ENCODE data around the gene USP31. TPM values are rescaled to one million over a fixed set of nuclear protein-coding genes. Genes with fewer than 3 reads are reported as not detected.
"Not testable (repeated sequence)": the region's sequence is repeated elsewhere in the genome, so short reads cannot be mapped to it uniquely, and the experiment has no call there.

Gene USP31
- total and polyA plus RNA-seq, 2 donors: 2.6 to 3.7 TPM

DNA sequence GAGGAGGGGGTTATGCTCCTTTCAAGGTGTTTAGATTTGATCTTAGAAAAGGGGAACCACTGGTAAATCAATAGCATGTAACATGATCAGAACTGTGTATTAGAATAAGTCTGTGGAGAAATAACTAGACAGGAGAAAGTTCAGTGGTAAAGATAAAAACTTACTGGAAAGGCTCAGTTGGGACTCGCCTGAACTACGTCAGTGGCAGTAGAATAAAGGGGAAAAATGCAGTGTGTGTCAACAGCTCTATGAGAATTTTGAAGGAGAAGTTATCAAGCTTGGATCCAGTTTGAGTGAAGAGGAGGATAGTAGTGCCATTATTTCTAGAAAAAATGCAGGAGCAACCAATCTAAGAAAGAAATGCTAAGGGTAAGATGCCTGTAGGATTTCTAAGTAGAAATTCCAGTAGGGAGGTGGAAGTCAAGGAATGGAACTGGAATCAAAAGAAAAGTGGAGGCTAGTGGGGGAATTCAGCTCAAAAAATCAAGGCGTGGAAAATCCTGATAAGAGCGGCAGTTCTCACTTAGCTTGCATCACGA, 48.2 kb downstream of the USP31 start:
- Histone ChIP-seq H3K4me3 (ENCODE audit: low read length in 2 of 2) (no peak overlapping the region), H3K36me3 (ENCODE audit: control insufficient read depth in 2 of 2, insufficient read depth in 2 of 2, low read length in 1 of 2) (peaks cover 0 to 3% of the 10 kb centered on the region in 2 donors), H3K9me3 (ENCODE audit: control insufficient read depth in 2 of 2, insufficient read depth in 1 of 2, low read length in 1 of 2) (no peaks in the 10 kb centered on the region), H3K27me3 (ENCODE audit: control insufficient read depth in 2 of 2, insufficient read depth in 1 of 2, low read length in 1 of 2) (no peaks in the 10 kb centered on the region), H3K4me1 (ENCODE audit: control insufficient read depth in 2 of 2, insufficient read depth in 2 of 2, low read length in 2 of 2) (no peaks in the 10 kb centered on the region), H3K27ac (ENCODE audit: low read depth in 1 of 2, low read length in 1 of 2) (no peak overlapping the region)
- WGBS: 98% methylated on average over 5 of the region's 5 CpGs
- no peak for DNase-seq (ENCODE audit: low read depth in 6 of 9, low spot score in 9 of 9)

DNA sequence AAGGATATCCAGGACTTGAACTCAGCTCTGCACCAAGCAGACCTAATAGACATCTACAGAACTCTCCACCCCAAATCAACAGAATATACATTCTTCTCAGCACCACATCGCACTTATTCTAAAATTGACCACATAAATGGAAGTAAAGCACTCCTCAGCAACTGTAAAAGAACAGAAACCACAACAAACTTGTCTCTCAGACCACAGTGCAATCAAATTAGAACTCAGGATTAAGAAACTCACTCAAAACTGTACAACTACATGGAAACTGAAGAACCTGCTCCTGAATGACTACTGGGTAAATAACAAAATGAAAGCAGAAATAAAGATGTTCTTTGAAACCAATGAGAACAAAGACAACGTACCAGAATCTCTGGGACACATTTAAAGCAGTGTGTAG, 52.8 kb downstream of the USP31 start:
- DNase-seq (ENCODE audit: low read depth in 6 of 9, low spot score in 9 of 9): peak in 1 of 9 donors; percentile 23
- not testable (repeated sequence) for H3K9me3 ChIP-seq (ENCODE audit: control insufficient read depth in 2 of 2, insufficient read depth in 1 of 2, low read length in 1 of 2); H3K36me3 ChIP-seq (ENCODE audit: control insufficient read depth in 2 of 2, insufficient read depth in 2 of 2, low read length in 1 of 2); H3K27ac ChIP-seq (ENCODE audit: low read depth in 1 of 2, low read length in 1 of 2); H3K4me3 ChIP-seq (ENCODE audit: low read length in 2 of 2); H3K4me1 ChIP-seq (ENCODE audit: control insufficient read depth in 2 of 2, insufficient read depth in 2 of 2, low read length in 2 of 2); H3K27me3 ChIP-seq (ENCODE audit: control insufficient read depth in 2 of 2, insufficient read depth in 1 of 2, low read length in 1 of 2)
- 26% methylated on average over 2 of the region's 2 CpGs for whole genome bisulfite sequencing

DNA sequence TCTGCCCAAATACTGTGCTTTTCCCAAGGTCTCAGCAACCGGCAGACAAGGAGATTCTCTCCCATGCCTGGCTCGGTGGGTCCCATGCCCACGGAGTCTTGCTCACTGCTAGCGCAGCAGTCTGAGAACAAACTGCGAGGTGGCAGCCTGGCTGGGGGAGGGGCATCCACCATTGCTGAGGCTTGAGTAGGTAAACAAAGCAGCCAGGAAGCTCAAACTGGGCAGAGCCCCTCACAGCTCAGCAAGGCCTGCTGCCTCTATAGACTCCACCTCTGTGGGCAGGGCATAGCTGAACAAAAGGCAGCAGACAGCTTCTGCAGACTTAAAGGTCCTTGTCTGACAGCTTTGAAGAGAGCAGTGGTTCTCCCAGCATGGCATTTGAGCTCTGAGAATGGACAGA, 55.1 kb downstream of the USP31 start:
- not testable (repeated sequence) for H3K36me3 ChIP-seq (ENCODE audit: control insufficient read depth in 2 of 2, insufficient read depth in 2 of 2, low read length in 1 of 2); H3K27me3 ChIP-seq (ENCODE audit: control insufficient read depth in 2 of 2, insufficient read depth in 1 of 2, low read length in 1 of 2); H3K4me1 ChIP-seq (ENCODE audit: control insufficient read depth in 2 of 2, insufficient read depth in 2 of 2, low read length in 2 of 2); H3K4me3 ChIP-seq (ENCODE audit: low read length in 2 of 2); H3K9me3 ChIP-seq (ENCODE audit: control insufficient read depth in 2 of 2, insufficient read depth in 1 of 2, low read length in 1 of 2); H3K27ac ChIP-seq (ENCODE audit: low read depth in 1 of 2, low read length in 1 of 2)
- DNase-seq (ENCODE audit: low read depth in 6 of 9, low spot score in 9 of 9): peak in 1 of 9 donors; percentile 16
- 96% methylated on average over 5 of the region's 5 CpGs for WGBS

DNA sequence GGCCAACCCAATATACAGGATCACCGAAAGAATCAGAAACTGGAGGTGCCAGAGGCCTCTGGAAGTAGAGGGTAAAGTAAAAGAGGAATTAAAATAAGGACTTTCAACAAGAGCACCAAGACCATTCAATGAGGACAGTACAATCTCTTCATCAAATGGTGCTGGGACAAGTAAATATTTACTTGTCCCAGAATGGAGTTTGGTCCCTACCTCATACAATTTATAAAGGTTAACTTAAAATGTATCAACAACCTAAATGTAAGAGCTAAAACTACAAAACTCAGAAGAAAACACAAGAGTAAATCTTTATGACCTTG, 56.5 kb downstream of the USP31 start:
- DNase-seq (ENCODE audit: low read depth in 6 of 9, low spot score in 9 of 9): no peak
- WGBS: 100% methylated on average over 1 of the region's 1 CpG
- H3K9me3 ChIP-seq (ENCODE audit: control insufficient read depth in 2 of 2, insufficient read depth in 1 of 2, low read length in 1 of 2): no peaks in the 10 kb centered on the region
- no peaks in the 10 kb centered on the region for H3K27me3 ChIP-seq (ENCODE audit: control insufficient read depth in 2 of 2, insufficient read depth in 1 of 2, low read length in 1 of 2)
- H3K27ac ChIP-seq (ENCODE audit: low read depth in 1 of 2, low read length in 1 of 2): no peak overlapping the region
- peaks cover 2 to 3% of the 10 kb centered on the region in 2 donors for H3K4me1 ChIP-seq (ENCODE audit: control insufficient read depth in 2 of 2, insufficient read depth in 2 of 2, low read length in 2 of 2)
- no peaks in the 10 kb centered on the region for H3K36me3 ChIP-seq (ENCODE audit: control insufficient read depth in 2 of 2, insufficient read depth in 2 of 2, low read length in 1 of 2)
- no peak overlapping the region for H3K4me3 ChIP-seq (ENCODE audit: low read length in 2 of 2)

DNA sequence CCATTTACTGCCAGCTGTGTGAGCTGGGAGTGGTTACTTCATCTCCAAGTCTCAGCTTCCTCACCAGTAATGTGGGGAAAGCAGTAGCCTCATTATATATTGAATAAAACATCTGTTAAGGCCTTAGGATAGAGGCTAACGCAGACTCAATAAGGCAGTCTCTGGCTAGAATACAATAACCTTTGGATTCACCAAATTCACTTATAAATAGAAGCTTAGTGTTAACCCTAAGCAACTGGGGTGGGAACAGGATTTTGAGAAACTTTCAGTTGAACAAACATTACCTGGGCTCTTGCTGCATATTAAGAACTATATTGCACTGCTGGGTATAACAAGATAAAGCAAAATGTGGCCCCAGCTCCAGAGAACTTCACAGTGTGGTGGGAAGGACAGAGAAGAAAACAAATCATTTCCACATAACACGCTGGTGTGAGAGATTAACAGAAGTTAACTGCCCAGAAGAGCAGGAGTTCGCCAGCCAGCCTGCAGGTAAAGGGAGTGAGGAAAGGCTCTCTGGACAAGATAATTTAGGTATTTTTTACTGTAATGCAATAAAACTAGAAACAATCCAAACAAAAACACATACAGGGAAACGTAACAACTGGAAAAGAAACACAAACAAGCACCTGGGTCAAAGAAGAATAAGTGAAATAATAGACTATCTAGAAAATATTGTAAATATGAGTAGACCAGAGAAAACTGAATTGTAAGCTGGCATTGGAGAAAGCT, 57.0 kb downstream of the USP31 start:
- H3K36me3 ChIP-seq (ENCODE audit: control insufficient read depth in 2 of 2, insufficient read depth in 2 of 2, low read length in 1 of 2): no peaks in the 10 kb centered on the region
- H3K4me3 ChIP-seq (ENCODE audit: low read length in 2 of 2): no peak overlapping the region
- peaks cover 2 to 3% of the 10 kb centered on the region in 2 donors for H3K4me1 ChIP-seq (ENCODE audit: control insufficient read depth in 2 of 2, insufficient read depth in 2 of 2, low read length in 2 of 2)
- no peaks in the 10 kb centered on the region for H3K9me3 ChIP-seq (ENCODE audit: control insufficient read depth in 2 of 2, insufficient read depth in 1 of 2, low read length in 1 of 2)
- 96% methylated on average over 4 of the region's 4 CpGs for WGBS
- no peaks in the 10 kb centered on the region for H3K27me3 ChIP-seq (ENCODE audit: control insufficient read depth in 2 of 2, insufficient read depth in 1 of 2, low read length in 1 of 2)
- DNase-seq (ENCODE audit: low read depth in 6 of 9, low spot score in 9 of 9): no peak
- H3K27ac ChIP-seq (ENCODE audit: low read depth in 1 of 2, low read length in 1 of 2): no peak overlapping the region

DNA sequence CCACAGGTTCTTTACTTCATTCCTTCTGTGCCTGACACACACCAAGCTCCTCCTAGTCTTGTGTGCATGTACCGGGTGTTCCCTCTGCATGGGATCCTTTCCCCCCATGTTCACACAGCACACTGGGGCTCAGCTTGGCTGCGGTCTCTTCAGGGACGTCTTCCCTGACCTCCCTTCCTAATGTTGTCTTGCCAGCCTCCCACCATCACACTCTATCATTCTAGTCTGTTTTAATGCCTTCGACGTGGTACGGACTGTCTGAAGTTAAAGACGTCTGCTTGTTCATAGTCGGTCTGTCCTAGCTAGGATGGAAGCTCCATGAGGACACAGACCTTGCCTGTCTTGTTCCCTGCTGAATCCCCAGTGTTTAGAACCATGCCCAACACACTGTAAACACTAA, 60.1 kb downstream of the USP31 start:
- no peaks in the 10 kb centered on the region for H3K36me3 ChIP-seq (ENCODE audit: control insufficient read depth in 2 of 2, insufficient read depth in 2 of 2, low read length in 1 of 2)
- H3K9me3 ChIP-seq (ENCODE audit: control insufficient read depth in 2 of 2, insufficient read depth in 1 of 2, low read length in 1 of 2): no peaks in the 10 kb centered on the region
- no peaks in the 10 kb centered on the region for H3K27me3 ChIP-seq (ENCODE audit: control insufficient read depth in 2 of 2, insufficient read depth in 1 of 2, low read length in 1 of 2)
- no peak for DNase-seq (ENCODE audit: low read depth in 6 of 9, low spot score in 9 of 9)
- no peak overlapping the region for H3K27ac ChIP-seq (ENCODE audit: low read depth in 1 of 2, low read length in 1 of 2)
- 97% methylated on average over 8 of the region's 8 CpGs for WGBS
- H3K4me3 ChIP-seq (ENCODE audit: low read length in 2 of 2): no peak overlapping the region
- no peaks in the 10 kb centered on the region for H3K4me1 ChIP-seq (ENCODE audit: control insufficient read depth in 2 of 2, insufficient read depth in 2 of 2, low read length in 2 of 2)

DNA sequence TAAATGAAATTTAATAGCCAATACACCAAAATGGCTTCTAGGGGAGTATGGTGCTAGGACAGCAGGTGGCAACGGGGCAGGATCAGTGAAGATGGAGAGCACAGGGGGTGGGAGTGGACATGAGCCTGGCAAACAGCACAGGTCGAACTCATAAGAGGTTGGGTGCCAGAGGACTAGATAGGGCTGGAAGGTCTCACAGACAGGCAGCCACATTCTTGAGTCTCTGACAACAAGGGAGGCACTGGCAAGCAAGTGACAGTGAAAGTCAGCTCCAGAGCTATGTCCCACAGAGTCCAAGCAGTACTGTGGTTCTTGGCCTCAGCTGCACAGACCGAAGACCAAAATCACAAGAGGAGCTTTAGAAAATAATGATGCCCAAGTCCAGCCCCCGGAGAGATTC, 61.2 kb downstream of the USP31 start:
- peaks cover 0 to 2% of the 10 kb centered on the region in 2 donors for H3K36me3 ChIP-seq (ENCODE audit: control insufficient read depth in 2 of 2, insufficient read depth in 2 of 2, low read length in 1 of 2)
- no peaks in the 10 kb centered on the region for H3K9me3 ChIP-seq (ENCODE audit: control insufficient read depth in 2 of 2, insufficient read depth in 1 of 2, low read length in 1 of 2)
- DNase-seq (ENCODE audit: low read depth in 6 of 9, low spot score in 9 of 9): no peak
- no peak overlapping the region for H3K4me3 ChIP-seq (ENCODE audit: low read length in 2 of 2)
- 96% methylated on average over 4 of the region's 4 CpGs for WGBS
- H3K4me1 ChIP-seq (ENCODE audit: control insufficient read depth in 2 of 2, insufficient read depth in 2 of 2, low read length in 2 of 2): no peaks in the 10 kb centered on the region
- no peak overlapping the region for H3K27ac ChIP-seq (ENCODE audit: low read depth in 1 of 2, low read length in 1 of 2)
- H3K27me3 ChIP-seq (ENCODE audit: control insufficient read depth in 2 of 2, insufficient read depth in 1 of 2, low read length in 1 of 2): no peaks in the 10 kb centered on the region

DNA sequence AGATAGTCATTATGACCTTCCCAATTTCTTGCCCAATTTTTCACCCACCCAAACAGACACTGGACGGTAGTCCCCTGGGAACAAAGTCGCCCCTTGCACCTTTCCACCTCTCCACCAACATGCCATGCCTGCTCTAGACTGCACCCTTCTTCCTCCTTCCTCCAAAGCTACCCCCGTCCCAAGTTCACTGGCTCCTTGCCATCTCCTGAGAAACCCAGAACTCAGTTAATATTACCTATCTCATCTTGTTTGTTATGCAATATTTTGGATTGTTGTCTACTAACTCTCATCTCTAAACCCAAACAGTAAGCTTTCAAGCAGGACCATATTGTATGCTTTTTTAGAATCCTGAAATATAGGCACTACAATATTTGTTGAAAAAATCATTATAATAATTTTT, 63.3 kb downstream of the USP31 start:
- H3K36me3 ChIP-seq (ENCODE audit: control insufficient read depth in 2 of 2, insufficient read depth in 2 of 2, low read length in 1 of 2): peaks cover 0 to 2% of the 10 kb centered on the region in 2 donors
- WGBS: 97% methylated on average over 3 of the region's 3 CpGs

DNA sequence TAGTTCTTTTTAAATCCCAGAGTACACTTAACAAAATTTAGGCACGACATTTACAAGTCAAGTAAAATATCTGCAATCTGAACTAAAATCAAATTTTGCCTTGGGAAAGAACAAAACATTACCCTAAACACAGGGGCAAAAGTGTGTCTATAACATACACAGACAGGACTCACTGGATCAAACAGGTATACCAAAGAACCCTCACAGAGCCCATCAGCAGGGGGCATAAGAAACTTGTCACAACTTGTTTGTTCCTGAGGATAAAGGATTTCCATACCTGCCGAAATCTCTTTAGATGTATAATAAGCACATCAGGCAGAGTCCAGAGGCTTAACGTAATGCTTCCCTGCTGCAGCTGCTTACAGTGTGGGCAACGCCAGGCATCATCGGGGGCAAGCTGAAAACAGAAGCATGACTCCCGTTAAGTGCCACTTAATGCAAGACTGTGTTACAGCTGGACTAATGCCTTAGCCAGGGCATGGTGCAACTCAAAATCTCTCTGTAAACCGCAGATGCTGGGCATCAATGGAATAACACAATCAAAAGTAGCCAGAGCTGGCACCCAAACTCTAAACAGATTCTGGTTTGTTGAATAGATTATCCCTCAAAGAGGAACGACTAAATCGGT, 67.0 kb downstream of the USP31 start:
- H3K4me1 ChIP-seq (ENCODE audit: control insufficient read depth in 2 of 2, insufficient read depth in 2 of 2, low read length in 2 of 2): peaks cover 0 to 2% of the 10 kb centered on the region in 2 donors
- no peak for DNase-seq (ENCODE audit: low read depth in 6 of 9, low spot score in 9 of 9)
- no peaks in the 10 kb centered on the region for H3K9me3 ChIP-seq (ENCODE audit: control insufficient read depth in 2 of 2, insufficient read depth in 1 of 2, low read length in 1 of 2)
- no peaks in the 10 kb centered on the region for H3K27me3 ChIP-seq (ENCODE audit: control insufficient read depth in 2 of 2, insufficient read depth in 1 of 2, low read length in 1 of 2)
- H3K27ac ChIP-seq (ENCODE audit: low read depth in 1 of 2, low read length in 1 of 2): no peak overlapping the region
- H3K4me3 ChIP-seq (ENCODE audit: low read length in 2 of 2): no peak overlapping the region
- WGBS: 98% methylated on average over 9 of the region's 9 CpGs
- peaks cover 0 to 2% of the 10 kb centered on the region in 2 donors for H3K36me3 ChIP-seq (ENCODE audit: control insufficient read depth in 2 of 2, insufficient read depth in 2 of 2, low read length in 1 of 2)

More for the DNA sequence above, 63.3 kb downstream of the USP31 start:
- Histone ChIP-seq H3K4me1 (ENCODE audit: control insufficient read depth in 2 of 2, insufficient read depth in 2 of 2, low read length in 2 of 2) (peaks cover 0 to 2% of the 10 kb centered on the region in 2 donors), H3K27ac (ENCODE audit: low read depth in 1 of 2, low read length in 1 of 2) (no peak overlapping the region), H3K27me3 (ENCODE audit: control insufficient read depth in 2 of 2, insufficient read depth in 1 of 2, low read length in 1 of 2) (no peaks in the 10 kb centered on the region), H3K9me3 (ENCODE audit: control insufficient read depth in 2 of 2, insufficient read depth in 1 of 2, low read length in 1 of 2) (no peaks in the 10 kb centered on the region), H3K4me3 (ENCODE audit: low read length in 2 of 2) (no peak overlapping the region)
- no peak for DNase-seq (ENCODE audit: low read depth in 6 of 9, low spot score in 9 of 9)

Measured in thymus (tissue), 11 donors.